Astrocyte of the hippocampus (primary cell): ENCODE data around the gene NEB.
"Not testable (repeated sequence)": the region's sequence is repeated elsewhere in the genome, so short reads cannot be mapped to it uniquely, and the experiment has no call there.

Source experiments
- DNase-seq: peaks from one replicate; pipeline ENCODE4 v3.0.0; 2011; ENCODE audit warnings: low read depth, low spot score

Gene NEB

GRCh38 chr2:151704480-151704961 is 29.8 kb downstream of the NEB start:
- not testable (repeated sequence) for DNase-seq

GRCh38 chr2:151698134-151698533 is 36.1 kb downstream of the NEB start:
- not testable (repeated sequence) for DNase-seq

GRCh38 chr2:151695778-151696177 is 38.5 kb downstream of the NEB start:
- DNase-seq = no peak

GRCh38 chr2:151691631-151692030 is 42.6 kb downstream of the NEB start:
- DNase-seq = no peak

- no peak for DNase-seq
Observed at GRCh38 chr2:151688719-151689118, 45.6 kb downstream of the NEB start.

GRCh38 chr2:151682459-151683003 is 51.7 kb downstream of the NEB start:
- no peak for DNase-seq

- no peak for DNase-seq
Observed at GRCh38 chr2:151681051-151681450, 53.2 kb downstream of the NEB start.

- no peak for DNase-seq
Observed at GRCh38 chr2:151679994-151680393, 54.3 kb downstream of the NEB start.

GRCh38 chr2:151678849-151679248 is 55.4 kb downstream of the NEB start:
- DNase-seq = no peak

- no peak for DNase-seq
Observed at GRCh38 chr2:151673016-151673415, 61.3 kb downstream of the NEB start.

GRCh38 chr2:151672277-151672676 is 62.0 kb downstream of the NEB start:
- DNase-seq = no peak

- no peak for DNase-seq
Observed at GRCh38 chr2:151670846-151671597, 63.3 kb downstream of the NEB start.

- no peak for DNase-seq
Observed at GRCh38 chr2:151670346-151670745, 63.9 kb downstream of the NEB start.

- DNase-seq = peak; percentile 63
Observed at GRCh38 chr2:151669585-151670081, 64.6 kb downstream of the NEB start.

- no peak for DNase-seq
Observed at GRCh38 chr2:151668737-151669136, 65.5 kb downstream of the NEB start.

- no peak for DNase-seq
Observed at GRCh38 chr2:151665959-151666358, 68.3 kb downstream of the NEB start.

- no peak for DNase-seq
Observed at GRCh38 chr2:151664520-151664919, 69.8 kb downstream of the NEB start.

- DNase-seq = no peak
Observed at GRCh38 chr2:151661625-151662024, 72.7 kb downstream of the NEB start.

GRCh38 chr2:151658081-151658480 is 76.2 kb downstream of the NEB start:
- DNase-seq = no peak

- peak; percentile 69 for DNase-seq
Observed at GRCh38 chr2:151657667-151658076, 76.6 kb downstream of the NEB start.

GRCh38 chr2:151655663-151656398 is 78.4 kb downstream of the NEB start:
- DNase-seq = no peak

GRCh38 chr2:151654891-151655290 is 79.4 kb downstream of the NEB start:
- DNase-seq = no peak
